ENCODE data around the gene LAMA2. TPM values are rescaled to one million over a fixed set of nuclear protein-coding genes. Genes with fewer than 3 reads are reported as not detected.

The LAMA2 gene
- total and polyA plus RNA-seq, 8 donors, result 3.4 to 110 (median 31.6) TPM

DNA sequence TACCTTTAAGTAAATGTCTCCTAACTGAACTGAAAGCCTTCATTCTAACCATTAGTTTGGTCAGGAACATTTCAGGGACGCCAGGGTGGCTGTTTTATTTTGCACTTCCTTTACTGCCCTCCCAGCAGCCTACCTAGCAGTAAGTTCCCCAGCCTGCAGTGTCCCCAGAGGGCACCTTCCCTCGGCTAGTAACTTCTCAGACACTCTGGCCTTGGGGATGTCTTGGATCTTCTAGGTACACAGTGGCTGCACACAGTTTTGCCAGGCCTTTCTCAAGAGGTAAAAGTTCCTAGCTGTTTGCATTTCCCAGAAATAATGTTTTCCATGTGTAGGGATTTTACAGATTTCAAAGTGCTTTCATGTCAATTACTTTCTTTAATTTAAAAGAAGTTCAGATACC is 378 bp upstream of the LAMA2 start:
- no peaks in the 10 kb centered on the region for H3K27me3 ChIP-seq
- TF ChIP-seq POLR2AphosphoS5 (IDR thresholded peaks at IDR 0.05) (no peak), POLR2A (IDR thresholded peaks at IDR 0.05) (no peak), EP300 (IDR thresholded peaks at IDR 0.05) (no peak), CTCF (IDR thresholded peaks at IDR 0.05) (no peak)
- peaks cover 0 to 15% (median 9%) of the 10 kb centered on the region in 4 donors for H3K4me1 ChIP-seq
- no peaks in the 10 kb centered on the region for H3K36me3 ChIP-seq
- H3K9me3 ChIP-seq, result no peaks in the 10 kb centered on the region
- DNase-seq, result peak in 1 of 2 donors; percentile 6
- peak overlapping the region; percentile 54 to 67 (median 63) for H3K4me3 ChIP-seq
- peak overlapping the region; percentile 89 to 93 (median 90) for H3K27ac ChIP-seq
- WGBS, 5 donors, result 15 to 34% (median 16%) methylated on average over 2 of the region's 2 CpGs
- intact Hi-C loops (cut with DNase I; ENCODE audit: low total_unique reads), result no loop called here

GRCh38 chr6:128883906-128884305 is 968 bp downstream of the LAMA2 start:
- no peak for DNase-seq
- Histone ChIP-seq H3K27ac (peak overlapping the region in 4 of 5 donors; percentile 89 to 93 (median 90)), H3K4me1 (peaks cover 0 to 16% (median 12%) of the 10 kb centered on the region in 4 donors), H3K27me3 (no peaks in the 10 kb centered on the region), H3K9me3 (no peaks in the 10 kb centered on the region), H3K4me3 (peak overlapping the region; percentile 54 to 67 (median 63)), H3K36me3 (no peaks in the 10 kb centered on the region)
- WGBS, 5 donors, result 22 to 45% (median 30%) methylated on average over 2 of the region's 2 CpGs
- TF ChIP-seq POLR2A (IDR thresholded peaks at IDR 0.05), result no peak
- intact Hi-C loops (cut with DNase I; ENCODE audit: low total_unique reads), result no loop called here

GRCh38 chr6:128885381-128885780 is 2.4 kb downstream of the LAMA2 start:
- Histone ChIP-seq H3K36me3 (no peaks in the 10 kb centered on the region), H3K4me3 (peak overlapping the region; percentile 54 to 67 (median 63)), H3K4me1 (peaks cover 0 to 25% (median 18%) of the 10 kb centered on the region in 4 donors), H3K27ac (peak overlapping the region in 4 of 5 donors; percentile 89 to 93 (median 90)), H3K27me3 (no peaks in the 10 kb centered on the region), H3K9me3 (no peaks in the 10 kb centered on the region)
- TF ChIP-seq CTCF (IDR thresholded peaks at IDR 0.05), result no peak
- no peak for TF ChIP-seq POLR2A (IDR thresholded peaks at IDR 0.05)
- TF ChIP-seq EP300 (IDR thresholded peaks at IDR 0.05), result no peak
- TF ChIP-seq POLR2AphosphoS5 (IDR thresholded peaks at IDR 0.05), result no peak
- intact Hi-C loops (cut with DNase I; ENCODE audit: low total_unique reads), result no loop called here
- 58 to 88% (median 74%) methylated on average over 5 of the region's 5 CpGs for WGBS, 5 donors
- DNase-seq, result no peak

- H3K4me1 ChIP-seq, result peaks cover 0 to 28% (median 20%) of the 10 kb centered on the region in 4 donors
- H3K27ac ChIP-seq, result peak overlapping the region in 2 of 5 donors; percentile 91 to 93
- intact Hi-C loops (cut with DNase I; ENCODE audit: low total_unique reads), result no loop called here
- H3K4me3 ChIP-seq, result peak overlapping the region in 3 of 4 donors; percentile 54 to 64 (median 62)
- H3K27me3 ChIP-seq, result no peaks in the 10 kb centered on the region
- H3K36me3 ChIP-seq, result no peaks in the 10 kb centered on the region
- no peak for DNase-seq
- TF ChIP-seq POLR2A (IDR thresholded peaks at IDR 0.05) (no peak), POLR2AphosphoS5 (IDR thresholded peaks at IDR 0.05) (no peak), CTCF (IDR thresholded peaks at IDR 0.05) (no peak), EP300 (IDR thresholded peaks at IDR 0.05) (no peak)
- no peaks in the 10 kb centered on the region for H3K9me3 ChIP-seq
These were observed 3.8 kb downstream of the LAMA2 start for GRCh38 chr6:128886706-128887105.

GRCh38 chr6:128888444-128889175 is 5.7 kb downstream of the LAMA2 start:
- Histone ChIP-seq H3K4me3 (peak overlapping the region in 1 of 4 donors; percentile 1), H3K4me1 (peaks cover 0 to 29% (median 12%) of the 10 kb centered on the region in 4 donors), H3K27ac (peak overlapping the region in 3 of 5 donors; percentile 52 to 65 (median 61)), H3K27me3 (no peaks in the 10 kb centered on the region), H3K36me3 (no peaks in the 10 kb centered on the region), H3K9me3 (no peaks in the 10 kb centered on the region)
- intact Hi-C loops (cut with DNase I; ENCODE audit: low total_unique reads), result no loop called here
- no peak for DNase-seq
- WGBS, 5 donors, result 85 to 89% (median 87%) methylated on average over 5 of the region's 5 CpGs
- TF ChIP-seq POLR2A (IDR thresholded peaks at IDR 0.05), result no peak
- TF ChIP-seq POLR2AphosphoS5 (IDR thresholded peaks at IDR 0.05), result no peak
- TF ChIP-seq CTCF (IDR thresholded peaks at IDR 0.05), result no peak
- no peak for TF ChIP-seq EP300 (IDR thresholded peaks at IDR 0.05)

Data from stomach (tissue), 9 donors.